HepG2 (cell line): ENCODE results near the gene COQ4. TPM values are rescaled to one million over a fixed set of nuclear protein-coding genes. Genes with fewer than 3 reads are reported as not detected.

Experiments used
- ADNP ChIP-seq: sonication (generic); formaldehyde crosslinking; IDR thresholded peaks from 2 replicates; pipeline ENCODE4 v1.4.0; 2020; ENCODE audit warnings: missing genetic modification reagents
- AHR ChIP-seq: IDR thresholded peaks from 2 replicates; pipeline ENCODE4 v1.6.1; 2018; ENCODE audit warnings: missing genetic modification reagents, missing compliant biosample characterization
- ATF7-NPFF ChIP-seq: sonication (generic); formaldehyde crosslinking; IDR thresholded peaks from 2 replicates; pipeline ENCODE4 v1.8.1; 2023; ENCODE audit warnings: mild to moderate bottlenecking, low read depth, missing genetic modification reagents, moderate library complexity
- CHCHD3 ChIP-seq: sonication (generic); formaldehyde crosslinking; IDR thresholded peaks from 2 replicates; pipeline ENCODE4 v1.8.0; 2022; ENCODE audit warnings: mild to moderate bottlenecking, missing genetic modification reagents, moderate library complexity
- GMEB1 ChIP-seq: sonication (generic); formaldehyde crosslinking; IDR thresholded peaks from 2 replicates; pipeline ENCODE4 v1.5.1; 2020; ENCODE audit warnings: missing genetic modification reagents, mild to moderate bottlenecking, borderline replicate concordance
- MAF1 ChIP-seq: sonication (generic); formaldehyde crosslinking; IDR thresholded peaks from 2 replicates; pipeline ENCODE4 v1.5.0; 2020; ENCODE audit warnings: missing genetic modification reagents, borderline replicate concordance
- MBNL3 ChIP-seq: fragments of 250-450 bp; sonication (Bioruptor Pico); conservative IDR thresholded peaks from 2 replicates; pipeline ENCODE4 v1.8.0; 2022; ENCODE audit warnings: mild to moderate bottlenecking, inconsistent platforms
- NONO ChIP-seq, 2 experiments: fragments of 450-650 bp in 1 of 2; sonication (generic) in 1 of 2; formaldehyde crosslinking in 1 of 2; IDR thresholded peaks in 1 of 2; conservative IDR thresholded peaks in 1 of 2; 2 replicates each; pipeline versions ENCODE4 v1.6.1 to v1.8.0; 2017 to 2022; ENCODE audit warnings: mild to moderate bottlenecking in 1 of 2, missing genetic modification reagents in 1 of 2, moderate library complexity in 1 of 2
- PTBP1 ChIP-seq: fragments of 200-400 bp; formaldehyde crosslinking; IDR thresholded peaks from 2 replicates; pipeline ENCODE4 v1.6.1; 2018; ENCODE audit warnings: low read length, low read depth; ENCODE audit not compliant: poor library complexity, severe bottlenecking
- RXRA ChIP-seq: sonication (generic); formaldehyde crosslinking; IDR thresholded peaks from 2 replicates; pipeline ENCODE4 v1.5.1; 2020; ENCODE audit warnings: missing genetic modification reagents
- SP4 ChIP-seq: sonication (generic); formaldehyde crosslinking; IDR thresholded peaks from 2 replicates; pipeline ENCODE4 v1.8.1; 2023; ENCODE audit warnings: mild to moderate bottlenecking, missing genetic modification reagents
- SP5 ChIP-seq: IDR thresholded peaks from 2 replicates; pipeline ENCODE4 v1.6.1; 2016; ENCODE audit warnings: low read depth, borderline replicate concordance
- ZBTB1 ChIP-seq: sonication (generic); formaldehyde crosslinking; IDR thresholded peaks from 2 replicates; pipeline ENCODE4 v1.4.0; 2020; ENCODE audit warnings: missing genetic modification reagents, borderline replicate concordance
- ZNF232 ChIP-seq: sonication (generic); formaldehyde crosslinking; IDR thresholded peaks from 2 replicates; pipeline ENCODE4 v1.4.0; 2020; ENCODE audit warnings: missing genetic modification reagents, borderline replicate concordance
- ZNF329 ChIP-seq: sonication (generic); formaldehyde crosslinking; IDR thresholded peaks from 2 replicates; pipeline ENCODE4 v1.9.0; 2021; ENCODE audit warnings: low read depth, mild to moderate bottlenecking, missing genetic modification reagents
- ZNF430 ChIP-seq: sonication (generic); formaldehyde crosslinking; IDR thresholded peaks from 2 replicates; pipeline ENCODE4 v1.9.0; 2021; ENCODE audit warnings: mild to moderate bottlenecking, missing genetic modification reagents
- ZNF768 ChIP-seq: sonication (generic); formaldehyde crosslinking; IDR thresholded peaks from 2 replicates; pipeline ENCODE4 v1.4.0; 2020; ENCODE audit warnings: missing genetic modification reagents
- ZSCAN12 ChIP-seq: sonication (generic); formaldehyde crosslinking; IDR thresholded peaks from 2 replicates; pipeline ENCODE4 v1.9.0; 2021; ENCODE audit warnings: mild to moderate bottlenecking, missing genetic modification reagents
- polyA plus RNA-seq, 8 experiments: library from polyadenylated mRNA; depleted of rRNA in 3 of 8; stranded (reverse) in 7 of 8; unstranded in 1 of 8; fragments of >200 nt; fragmentation: Illumina TruSeq in 4 of 8; extraction: Trizol in 4 of 8; gene quantifications; 2 replicates each; pipeline versions ENCODE4 v1.2.1 to v1.2.3, GENCODE V29; 2011 to 2016; ENCODE audit warnings: low read depth in 4 of 8, missing spikeins in 1 of 8, mixed read lengths in 1 of 8; ENCODE audit not compliant: insufficient read depth in 1 of 8
- total RNA-seq, 5 experiments: library from RNA; depleted of rRNA; stranded (reverse); fragments of >200 nt; fragmentation: Illumina TruSeq; extraction: Trizol; gene quantifications; 2 replicates each; pipeline ENCODE4 v1.2.3, GENCODE V29; 2016; ENCODE audit warnings: low read depth in 1 of 5
- TF ChIP-seq, protein P1 (sequence below): IDR thresholded peaks from 2 replicates; pipeline ENCODE4 v1.6.1; 2016
- TF ChIP-seq, protein P2 (sequence below): sonication (generic); formaldehyde crosslinking; IDR thresholded peaks from 2 replicates; pipeline ENCODE4 v1.4.0; 2020; ENCODE audit warnings: missing genetic modification reagents, borderline replicate concordance
- TF ChIP-seq, protein P3 (sequence below): sonication (generic); formaldehyde crosslinking; IDR thresholded peaks from 2 replicates; pipeline ENCODE4 v1.5.1; 2020; ENCODE audit warnings: missing genetic modification reagents, mild to moderate bottlenecking, borderline replicate concordance

COQ4 gene
- total and polyA plus RNA-seq, 2 of the 13 experiments (the other 11 are each of a cell fraction or from before 2014, with no cell fraction given) = 26.1 to 36.0 TPM

- TF ChIP-seq ZBTB1 = no peak
- TF ChIP-seq NONO (IDR thresholded peaks at IDR 0.05) = no peak
- peak; percentile 18; the same call in 1 of the 2 replicates for TF ChIP-seq NONO (CRISPR knock-in tag; conservative IDR thresholded peaks at IDR 0.05)
- TF ChIP-seq ADNP (CRISPR knock-in tag) = no peak
- TF ChIP-seq MAF1 (CRISPR knock-in tag) = no peak
- TF ChIP-seq GMEB1 (CRISPR knock-in tag) = peak; percentile 87; the same call in 1 of the 2 replicates
- TF ChIP-seq ATF7-NPFF = no peak
- TF ChIP-seq, protein P1, sequence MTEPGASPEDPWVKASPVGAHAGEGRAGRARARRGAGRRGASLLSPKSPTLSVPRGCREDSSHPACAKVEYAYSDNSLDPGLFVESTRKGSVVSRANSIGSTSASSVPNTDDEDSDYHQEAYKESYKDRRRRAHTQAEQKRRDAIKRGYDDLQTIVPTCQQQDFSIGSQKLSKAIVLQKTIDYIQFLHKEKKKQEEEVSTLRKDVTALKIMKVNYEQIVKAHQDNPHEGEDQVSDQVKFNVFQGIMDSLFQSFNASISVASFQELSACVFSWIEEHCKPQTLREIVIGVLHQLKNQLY (CRISPR knock-in tag) = no peak
- TF ChIP-seq, protein P2, sequence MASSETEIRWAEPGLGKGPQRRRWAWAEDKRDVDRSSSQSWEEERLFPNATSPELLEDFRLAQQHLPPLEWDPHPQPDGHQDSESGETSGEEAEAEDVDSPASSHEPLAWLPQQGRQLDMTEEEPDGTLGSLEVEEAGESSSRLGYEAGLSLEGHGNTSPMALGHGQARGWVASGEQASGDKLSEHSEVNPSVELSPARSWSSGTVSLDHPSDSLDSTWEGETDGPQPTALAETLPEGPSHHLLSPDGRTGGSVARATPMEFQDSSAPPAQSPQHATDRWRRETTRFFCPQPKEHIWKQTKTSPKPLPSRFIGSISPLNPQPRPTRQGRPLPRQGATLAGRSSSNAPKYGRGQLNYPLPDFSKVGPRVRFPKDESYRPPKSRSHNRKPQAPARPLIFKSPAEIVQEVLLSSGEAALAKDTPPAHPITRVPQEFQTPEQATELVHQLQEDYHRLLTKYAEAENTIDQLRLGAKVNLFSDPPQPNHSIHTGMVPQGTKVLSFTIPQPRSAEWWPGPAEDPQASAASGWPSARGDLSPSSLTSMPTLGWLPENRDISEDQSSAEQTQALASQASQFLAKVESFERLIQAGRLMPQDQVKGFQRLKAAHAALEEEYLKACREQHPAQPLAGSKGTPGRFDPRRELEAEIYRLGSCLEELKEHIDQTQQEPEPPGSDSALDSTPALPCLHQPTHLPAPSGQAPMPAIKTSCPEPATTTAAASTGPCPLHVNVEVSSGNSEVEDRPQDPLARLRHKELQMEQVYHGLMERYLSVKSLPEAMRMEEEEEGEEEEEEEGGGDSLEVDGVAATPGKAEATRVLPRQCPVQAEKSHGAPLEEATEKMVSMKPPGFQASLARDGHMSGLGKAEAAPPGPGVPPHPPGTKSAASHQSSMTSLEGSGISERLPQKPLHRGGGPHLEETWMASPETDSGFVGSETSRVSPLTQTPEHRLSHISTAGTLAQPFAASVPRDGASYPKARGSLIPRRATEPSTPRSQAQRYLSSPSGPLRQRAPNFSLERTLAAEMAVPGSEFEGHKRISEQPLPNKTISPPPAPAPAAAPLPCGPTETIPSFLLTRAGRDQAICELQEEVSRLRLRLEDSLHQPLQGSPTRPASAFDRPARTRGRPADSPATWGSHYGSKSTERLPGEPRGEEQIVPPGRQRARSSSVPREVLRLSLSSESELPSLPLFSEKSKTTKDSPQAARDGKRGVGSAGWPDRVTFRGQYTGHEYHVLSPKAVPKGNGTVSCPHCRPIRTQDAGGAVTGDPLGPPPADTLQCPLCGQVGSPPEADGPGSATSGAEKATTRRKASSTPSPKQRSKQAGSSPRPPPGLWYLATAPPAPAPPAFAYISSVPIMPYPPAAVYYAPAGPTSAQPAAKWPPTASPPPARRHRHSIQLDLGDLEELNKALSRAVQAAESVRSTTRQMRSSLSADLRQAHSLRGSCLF (CRISPR knock-in tag) = no peak
- TF ChIP-seq SP4 (CRISPR knock-in tag) = peak; percentile 73; the same call in 1 of the 2 replicates
- TF ChIP-seq ZNF768 (CRISPR knock-in tag) = 0 out of 2 replicates have a peak, but pooled peaks have one; percentile 12
- TF ChIP-seq AHR (CRISPR knock-in tag) = no peak
- TF ChIP-seq PTBP1 = no peak
- no peak for TF ChIP-seq CHCHD3 (CRISPR knock-in tag)
- no peak for TF ChIP-seq ZSCAN12
- no peak for TF ChIP-seq MBNL3 (CRISPR knock-in tag)
- TF ChIP-seq ZNF430 = 0 out of 2 replicates have a peak, but pooled peaks have one; percentile 52
- TF ChIP-seq SP5 = peak; percentile 60
- TF ChIP-seq ZNF232 (CRISPR knock-in tag) = 0 out of 2 replicates have a peak, but pooled peaks have one; percentile 52
- peak; percentile 26; the same call in 1 of the 2 replicates for TF ChIP-seq RXRA
- TF ChIP-seq, protein P3, sequence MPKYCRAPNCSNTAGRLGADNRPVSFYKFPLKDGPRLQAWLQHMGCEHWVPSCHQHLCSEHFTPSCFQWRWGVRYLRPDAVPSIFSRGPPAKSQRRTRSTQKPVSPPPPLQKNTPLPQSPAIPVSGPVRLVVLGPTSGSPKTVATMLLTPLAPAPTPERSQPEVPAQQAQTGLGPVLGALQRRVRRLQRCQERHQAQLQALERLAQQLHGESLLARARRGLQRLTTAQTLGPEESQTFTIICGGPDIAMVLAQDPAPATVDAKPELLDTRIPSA (CRISPR knock-in tag) = no peak
- TF ChIP-seq ZNF329 = 0 out of 2 replicates have a peak, but pooled peaks have one; percentile 33
Measured at GRCh38 chr9:128370752-128371629, 48.4 kb downstream of the COQ4 start, which contains the start of gene URM1 (continued).
